GM12873 (cell line): ENCODE measurements around the gene PNLIPRP3.

Experiments
- CTCF ChIP-seq: IDR thresholded peaks from 2 replicates; pipeline ENCODE4 v1.5.1; 2012; ENCODE audit warnings: low read depth, mild to moderate bottlenecking, moderate library complexity, low read length, control low read depth; ENCODE audit not compliant: insufficient read depth; ENCODE audit errors: missing control alignments

Gene PNLIPRP3

GRCh38 chr10:116452338-116452720, 24.7 kb downstream of the PNLIPRP3 start:
- no peak for TF ChIP-seq CTCF

GRCh38 chr10:116457488-116457887, 29.8 kb downstream of the PNLIPRP3 start:
- no peak for TF ChIP-seq CTCF

GRCh38 chr10:116460219-116460618, 32.6 kb downstream of the PNLIPRP3 start:
- TF ChIP-seq CTCF: no peak

- TF ChIP-seq CTCF: no peak
Observed at GRCh38 chr10:116461680-116462079, 34.0 kb downstream of the PNLIPRP3 start.

GRCh38 chr10:116464257-116464656, 36.6 kb downstream of the PNLIPRP3 start:
- TF ChIP-seq CTCF: no peak

- TF ChIP-seq CTCF: no peak
Observed at GRCh38 chr10:116465546-116465945, 37.9 kb downstream of the PNLIPRP3 start.

GRCh38 chr10:116466715-116467422, 39.2 kb downstream of the PNLIPRP3 start:
- no peak for TF ChIP-seq CTCF

- TF ChIP-seq CTCF: no peak
Observed at GRCh38 chr10:116469437-116469836, 41.8 kb downstream of the PNLIPRP3 start.
